ENCODE measurements around the gene FUNDC2.

DNA sequence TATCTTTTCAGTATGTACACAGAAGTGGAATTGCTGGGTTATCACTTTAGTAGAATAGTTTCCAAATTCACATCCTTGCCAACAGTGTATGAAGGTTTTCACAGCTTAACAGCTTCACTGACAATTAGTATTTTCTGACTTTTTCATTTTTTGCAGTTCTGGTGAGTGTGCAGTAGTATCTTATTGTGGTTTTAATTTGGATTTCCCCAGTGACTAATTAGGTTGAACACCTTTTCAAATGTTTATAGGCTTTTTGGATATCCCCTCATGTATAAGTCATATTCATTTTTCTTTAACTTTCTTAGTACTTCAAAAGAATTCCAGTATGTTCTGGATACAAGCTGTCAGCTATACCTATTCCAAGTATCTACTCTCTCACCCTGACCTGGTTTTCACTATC is 81.8 kb downstream of the FUNDC2 start:
- TF ChIP-seq, protein P1, sequence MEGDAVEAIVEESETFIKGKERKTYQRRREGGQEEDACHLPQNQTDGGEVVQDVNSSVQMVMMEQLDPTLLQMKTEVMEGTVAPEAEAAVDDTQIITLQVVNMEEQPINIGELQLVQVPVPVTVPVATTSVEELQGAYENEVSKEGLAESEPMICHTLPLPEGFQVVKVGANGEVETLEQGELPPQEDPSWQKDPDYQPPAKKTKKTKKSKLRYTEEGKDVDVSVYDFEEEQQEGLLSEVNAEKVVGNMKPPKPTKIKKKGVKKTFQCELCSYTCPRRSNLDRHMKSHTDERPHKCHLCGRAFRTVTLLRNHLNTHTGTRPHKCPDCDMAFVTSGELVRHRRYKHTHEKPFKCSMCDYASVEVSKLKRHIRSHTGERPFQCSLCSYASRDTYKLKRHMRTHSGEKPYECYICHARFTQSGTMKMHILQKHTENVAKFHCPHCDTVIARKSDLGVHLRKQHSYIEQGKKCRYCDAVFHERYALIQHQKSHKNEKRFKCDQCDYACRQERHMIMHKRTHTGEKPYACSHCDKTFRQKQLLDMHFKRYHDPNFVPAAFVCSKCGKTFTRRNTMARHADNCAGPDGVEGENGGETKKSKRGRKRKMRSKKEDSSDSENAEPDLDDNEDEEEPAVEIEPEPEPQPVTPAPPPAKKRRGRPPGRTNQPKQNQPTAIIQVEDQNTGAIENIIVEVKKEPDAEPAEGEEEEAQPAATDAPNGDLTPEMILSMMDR (IDR thresholded peaks at IDR 0.05), result no peak
- TF ChIP-seq ZFX (IDR thresholded peaks at IDR 0.05; ENCODE audit: borderline replicate concordance), result no peak

Measured in 22Rv1 (cell line).